Thymus (tissue), 11 donors: Measurements from ENCODE around the gene SLC39A13. TPM values are rescaled to one million over a fixed set of nuclear protein-coding genes. Genes with fewer than 3 reads are reported as not detected.
A peak's percentile ranks its signal among the peaks of the same experiment; 100 is the strongest.

Experiments used
- DNase-seq, 9 donors: peaks; one replicate each; pipeline ENCODE4 v3.0.0-alpha.2; 2013; ENCODE audit warnings: low spot score in 9 of 9, low read depth in 6 of 9, missing footprints in 1 of 9
- H3K27ac ChIP-seq, 2 donors: one replicate each; pipeline ENCODE4 v1.5.1; 2013; ENCODE audit warnings: control low read depth in 1 of 2, low read depth in 1 of 2, low read length in 1 of 2, mild to moderate bottlenecking in 1 of 2, moderate library complexity in 1 of 2
- H3K27me3 ChIP-seq, 2 donors: one replicate each; pipeline ENCODE4 v1.5.1; 2013; ENCODE audit warnings: low read length in 1 of 2; ENCODE audit not compliant: control insufficient read depth in 2 of 2, insufficient read depth in 1 of 2
- H3K36me3 ChIP-seq, 2 donors: one replicate each; pipeline ENCODE4 v1.5.1; 2013; ENCODE audit warnings: low read length in 1 of 2, mild to moderate bottlenecking in 1 of 2, moderate library complexity in 1 of 2; ENCODE audit not compliant: control insufficient read depth in 2 of 2, insufficient read depth in 2 of 2
- H3K4me1 ChIP-seq, 2 donors: one replicate each; pipeline ENCODE4 v1.5.1; 2013; ENCODE audit warnings: low read length in 2 of 2; ENCODE audit not compliant: control insufficient read depth in 2 of 2, insufficient read depth in 2 of 2
- H3K4me3 ChIP-seq, 2 donors: one replicate each; pipeline ENCODE4 v1.5.1; 2013; ENCODE audit warnings: low read length in 2 of 2, control low read depth in 1 of 2, mild to moderate bottlenecking in 1 of 2
- H3K9me3 ChIP-seq, 2 donors: one replicate each; pipeline ENCODE4 v1.5.1; 2013; ENCODE audit warnings: low read length in 1 of 2, mild to moderate bottlenecking in 1 of 2; ENCODE audit not compliant: control insufficient read depth in 2 of 2, insufficient read depth in 1 of 2
- whole genome bisulfite sequencing: extraction: QIAGEN DNeasy Blood & Tissue Kit; methylation state at CpG from one replicate; pipeline ENCODE4 v1.1.7; 2013; 5-methylcytosine and 5-hydroxymethylcytosine counted together
- polyA plus RNA-seq: library from polyadenylated mRNA; stranded (reverse); fragments of 200-250 nt; gene quantifications from one replicate; pipeline ENCODE4 v1.2.3, GENCODE V29; 2013
- total RNA-seq: library from RNA; stranded (reverse); fragments of 120-200 nt; gene quantifications from one replicate; pipeline ENCODE4 v1.2.4, GENCODE V29; 2013
- donor health status: healthy.

Gene SLC39A13
- total and polyA plus RNA-seq, 2 donors = 15.0 to 37.1 TPM

DNA sequence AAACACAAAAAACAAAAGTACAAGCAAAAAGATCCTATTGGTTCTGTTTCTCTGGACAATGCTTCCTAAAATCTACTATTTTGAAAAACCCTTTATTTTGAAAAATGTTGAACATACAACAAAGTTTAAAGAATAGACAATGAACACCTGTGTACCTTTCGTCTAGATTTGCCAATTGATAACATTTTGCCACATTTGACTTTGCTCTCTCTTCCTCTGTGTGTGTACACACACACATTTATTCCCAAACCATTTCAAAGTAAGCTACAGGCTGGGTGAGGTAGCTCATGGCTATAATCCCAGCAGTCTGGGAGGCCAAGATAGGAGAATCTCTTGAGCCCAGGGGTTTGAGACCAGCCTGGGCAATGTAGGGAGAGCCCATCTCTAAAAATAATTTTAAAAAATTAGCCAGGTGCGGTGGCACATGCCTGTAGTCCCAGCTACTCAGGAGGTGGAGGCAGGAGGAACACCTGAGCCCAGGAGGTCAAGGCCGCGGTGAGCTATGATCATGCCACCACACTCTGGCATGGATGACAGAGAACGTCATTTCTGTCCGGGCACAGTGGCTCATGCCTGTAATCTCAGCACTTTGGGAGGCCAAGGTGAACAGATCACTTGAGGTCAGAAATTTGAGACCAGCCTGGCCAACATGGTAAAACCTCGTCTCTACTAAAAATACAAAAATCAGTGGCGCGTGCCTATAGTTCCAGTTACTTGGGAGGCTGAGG lies 23.1 kb downstream of the SLC39A13 start:
- WGBS = 93% methylated on average over 9 of the region's 9 CpGs
- Histone ChIP-seq H3K27me3 (no peaks in the 10 kb centered on the region), H3K27ac (peak overlapping the region in 1 of 2 donors; percentile 88), H3K36me3 (no peaks in the 10 kb centered on the region), H3K4me1 (peaks cover 16 to 32% of the 10 kb centered on the region in 2 donors), H3K9me3 (peaks cover 0 to 2% of the 10 kb centered on the region in 2 donors), H3K4me3 (no peak overlapping the region)
- peak in 1 of 9 donors; percentile 37 for DNase-seq

DNA sequence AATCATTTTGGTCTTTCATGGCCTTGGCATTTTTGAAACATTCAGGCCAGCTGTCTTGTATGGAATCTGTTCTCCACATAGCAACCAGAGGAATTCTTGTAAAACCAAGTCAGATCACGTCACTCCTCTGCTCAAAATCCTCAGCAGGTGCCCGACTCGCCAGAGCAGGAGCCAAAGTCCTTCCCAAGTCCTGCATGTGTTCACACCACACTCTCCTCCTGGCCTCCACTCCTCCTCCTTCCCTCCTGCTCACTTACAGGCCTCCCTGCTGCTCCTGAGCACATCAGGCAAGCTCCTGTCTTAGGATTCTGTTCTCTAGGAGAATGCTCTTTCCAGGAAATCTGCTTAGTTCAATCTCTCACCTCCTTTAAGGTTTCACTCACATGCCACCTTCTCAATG lies 24.8 kb downstream of the SLC39A13 start:
- H3K27ac ChIP-seq = no peak overlapping the region
- peaks cover 0 to 8% of the 10 kb centered on the region in 2 donors for H3K9me3 ChIP-seq
- no peaks in the 10 kb centered on the region for H3K27me3 ChIP-seq
- H3K36me3 ChIP-seq = no peaks in the 10 kb centered on the region
- H3K4me3 ChIP-seq = no peak overlapping the region
- peaks cover 16 to 28% of the 10 kb centered on the region in 2 donors for H3K4me1 ChIP-seq
- DNase-seq = no peak
- 96% methylated on average over 3 of the region's 3 CpGs for WGBS

DNA sequence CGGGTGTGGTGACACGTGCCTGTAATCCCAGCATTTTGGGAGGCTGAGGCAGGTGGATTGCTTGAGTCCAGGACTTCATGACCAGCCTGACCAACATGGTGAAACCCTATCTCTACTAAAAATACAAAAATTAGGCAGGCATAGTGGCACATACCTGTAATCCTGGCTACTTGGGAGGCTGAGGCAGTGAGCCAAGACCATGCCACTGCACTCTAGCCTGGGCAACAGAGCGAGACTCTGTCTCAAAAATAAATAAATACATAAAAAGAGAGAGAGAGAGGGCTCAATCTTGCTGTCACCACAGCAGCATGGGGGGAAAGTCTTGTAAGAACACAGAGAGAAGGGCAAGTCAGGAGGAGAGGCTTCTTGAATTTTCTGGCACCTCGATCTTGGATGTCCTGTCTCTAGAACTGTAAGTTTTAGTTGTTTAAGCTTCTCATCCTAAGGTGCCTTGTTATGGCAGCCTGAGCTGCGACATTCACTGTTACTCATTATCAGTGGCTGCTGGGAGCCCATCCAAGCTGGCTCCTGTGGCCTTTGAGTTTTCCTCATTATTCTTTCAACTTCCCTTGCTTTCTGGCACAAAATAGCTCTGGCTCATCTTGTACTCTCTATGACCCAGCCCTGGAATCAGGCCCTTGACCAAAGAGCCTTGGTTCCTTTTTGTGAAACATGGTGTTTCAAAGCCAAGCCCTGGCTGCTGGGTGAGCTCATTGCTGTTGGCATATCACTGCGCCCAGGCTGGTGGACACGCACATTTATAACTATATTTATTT lies 25.8 kb downstream of the SLC39A13 start:
- 97% methylated on average over 7 of the region's 7 CpGs for WGBS
- H3K27ac ChIP-seq = no peak overlapping the region

DNA sequence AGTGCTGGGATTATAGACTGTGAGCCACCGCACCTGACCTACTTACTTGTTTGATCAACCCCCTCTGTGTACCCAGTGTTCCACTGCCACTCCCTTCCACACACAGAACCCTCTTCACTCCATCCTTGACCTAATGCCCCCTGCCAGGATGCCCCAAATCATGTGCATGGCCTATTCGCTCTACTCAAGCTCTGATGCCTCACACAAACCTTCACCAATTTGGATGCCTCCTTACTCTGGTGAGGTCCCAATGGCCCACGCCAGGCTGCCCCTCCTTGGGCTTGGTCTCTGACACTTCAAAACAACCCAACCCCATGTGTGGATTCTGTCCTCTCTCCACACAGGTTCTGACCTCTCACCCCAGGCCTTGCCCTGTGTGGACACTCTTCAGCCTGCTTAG lies 27.3 kb downstream of the SLC39A13 start:
- H3K4me3 ChIP-seq = no peak overlapping the region

More for the DNA sequence above, 25.8 kb downstream of the SLC39A13 start:
- no peak overlapping the region for H3K4me3 ChIP-seq
- H3K4me1 ChIP-seq = peaks cover 16 to 28% of the 10 kb centered on the region in 2 donors
- H3K36me3 ChIP-seq = no peaks in the 10 kb centered on the region
- no peak for DNase-seq
- H3K9me3 ChIP-seq = peaks cover 0 to 8% of the 10 kb centered on the region in 2 donors
- no peaks in the 10 kb centered on the region for H3K27me3 ChIP-seq

DNA sequence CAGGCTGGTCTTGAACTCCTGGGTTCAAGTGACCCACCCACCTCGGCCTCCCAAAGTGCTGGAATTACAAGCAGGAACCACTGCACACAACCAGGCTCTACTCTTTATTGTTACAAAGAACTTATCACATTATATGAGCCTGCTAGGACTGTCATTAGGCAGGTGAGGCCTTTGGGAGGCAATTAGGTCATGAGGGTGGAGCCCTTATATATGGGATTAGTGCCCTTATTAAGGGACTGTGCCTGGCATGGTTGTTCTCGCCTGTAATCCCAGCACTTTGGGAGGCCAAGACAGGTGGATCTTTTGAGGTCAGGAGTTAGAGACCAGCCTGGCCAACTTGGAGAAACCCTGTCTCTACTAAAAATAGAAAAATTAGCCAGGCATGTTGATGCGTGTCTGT lies 28.3 kb downstream of the SLC39A13 start:
- H3K27me3 ChIP-seq = no peaks in the 10 kb centered on the region
- DNase-seq = no peak
- WGBS = 98% methylated on average over 3 of the region's 3 CpGs
- H3K4me1 ChIP-seq = peaks cover under 1 to 6% of the 10 kb centered on the region in 2 donors
- no peaks in the 10 kb centered on the region for H3K36me3 ChIP-seq
- peaks cover 0 to 8% of the 10 kb centered on the region in 2 donors for H3K9me3 ChIP-seq
- H3K4me3 ChIP-seq = no peak overlapping the region
- H3K27ac ChIP-seq = no peak overlapping the region

More for the DNA sequence above, 27.3 kb downstream of the SLC39A13 start:
- no peak for DNase-seq
- H3K27me3 ChIP-seq = no peaks in the 10 kb centered on the region
- 99% methylated on average over 3 of the region's 3 CpGs for WGBS
- no peaks in the 10 kb centered on the region for H3K36me3 ChIP-seq
- H3K9me3 ChIP-seq = peaks cover 0 to 8% of the 10 kb centered on the region in 2 donors
- no peak overlapping the region for H3K27ac ChIP-seq
- peaks cover 9 to 16% of the 10 kb centered on the region in 2 donors for H3K4me1 ChIP-seq

DNA sequence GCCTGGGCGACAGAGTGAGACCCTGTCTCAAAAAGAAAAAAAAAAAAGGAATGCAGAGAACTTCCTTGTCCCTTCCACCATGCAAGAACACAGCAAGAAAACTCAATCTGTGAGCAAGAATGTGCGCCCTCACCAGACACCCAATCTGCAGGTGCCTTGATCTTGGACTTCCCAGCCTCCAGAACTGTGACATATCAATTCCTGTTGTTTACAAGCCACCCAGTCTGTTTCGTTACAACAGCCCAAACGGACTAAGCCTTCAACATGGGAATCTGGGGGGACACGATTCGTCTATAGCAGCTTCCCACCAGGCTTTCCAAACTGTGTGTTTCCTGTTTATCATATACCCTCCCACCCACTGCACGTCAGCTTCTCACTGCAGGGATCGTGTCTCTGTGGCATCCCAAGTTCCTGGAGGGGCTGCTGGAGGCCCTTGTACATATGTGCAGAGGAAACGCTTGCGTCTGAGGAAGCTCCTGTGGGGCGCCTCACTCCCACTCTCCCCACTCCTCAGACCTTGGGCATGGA lies 28.9 kb downstream of the SLC39A13 start:
- H3K27ac ChIP-seq = no peak overlapping the region
- DNase-seq = no peak
- WGBS = 96% methylated on average over 11 of the region's 11 CpGs
- H3K36me3 ChIP-seq = no peaks in the 10 kb centered on the region
- peaks cover 0 to under 1% of the 10 kb centered on the region in 2 donors for H3K4me1 ChIP-seq
- H3K9me3 ChIP-seq = peaks cover 0 to 8% of the 10 kb centered on the region in 2 donors
- H3K27me3 ChIP-seq = no peaks in the 10 kb centered on the region
- no peak overlapping the region for H3K4me3 ChIP-seq

DNA sequence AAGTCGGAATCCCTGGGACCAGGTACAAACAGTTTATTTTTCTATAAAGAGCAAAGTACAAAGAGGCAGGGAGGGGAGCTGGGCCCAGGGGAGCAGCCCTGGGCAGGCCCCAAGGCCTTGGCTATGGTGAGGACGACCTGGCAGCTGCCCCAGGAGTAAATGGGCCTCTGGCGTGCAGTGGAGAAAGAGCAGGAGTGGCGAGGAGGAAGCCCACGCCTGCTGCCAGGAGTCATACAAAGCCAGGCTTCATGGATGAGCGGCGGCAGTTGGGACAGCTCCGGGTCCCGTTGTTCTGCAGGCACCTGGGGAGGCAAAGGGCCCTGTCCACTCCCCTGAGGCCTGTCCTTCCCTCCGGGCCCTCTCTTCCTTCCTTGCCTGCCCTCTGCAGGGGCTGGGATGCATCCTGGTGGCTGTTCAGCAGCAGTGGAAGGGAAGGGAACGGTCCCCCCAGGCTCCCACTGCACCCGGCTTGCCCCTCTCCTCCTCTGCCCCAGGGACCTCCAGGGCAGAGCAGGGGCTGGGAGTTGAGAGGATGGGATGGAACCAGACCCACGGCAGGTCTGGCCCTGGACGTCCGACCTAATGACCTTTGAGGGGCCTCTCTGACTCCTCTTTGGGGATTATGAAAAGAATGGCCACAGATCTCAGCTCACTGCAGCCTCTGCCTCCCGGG lies 29.5 kb downstream of the SLC39A13 start:
- 94% methylated on average over 16 of the region's 16 CpGs for WGBS
- no peaks in the 10 kb centered on the region for H3K36me3 ChIP-seq
- no peaks in the 10 kb centered on the region for H3K27me3 ChIP-seq
- no peak overlapping the region for H3K4me3 ChIP-seq
- no peak overlapping the region for H3K27ac ChIP-seq
- H3K4me1 ChIP-seq = peaks cover 0 to 4% of the 10 kb centered on the region in 2 donors
- DNase-seq = no peak
- H3K9me3 ChIP-seq = peaks cover 0 to 8% of the 10 kb centered on the region in 2 donors

DNA sequence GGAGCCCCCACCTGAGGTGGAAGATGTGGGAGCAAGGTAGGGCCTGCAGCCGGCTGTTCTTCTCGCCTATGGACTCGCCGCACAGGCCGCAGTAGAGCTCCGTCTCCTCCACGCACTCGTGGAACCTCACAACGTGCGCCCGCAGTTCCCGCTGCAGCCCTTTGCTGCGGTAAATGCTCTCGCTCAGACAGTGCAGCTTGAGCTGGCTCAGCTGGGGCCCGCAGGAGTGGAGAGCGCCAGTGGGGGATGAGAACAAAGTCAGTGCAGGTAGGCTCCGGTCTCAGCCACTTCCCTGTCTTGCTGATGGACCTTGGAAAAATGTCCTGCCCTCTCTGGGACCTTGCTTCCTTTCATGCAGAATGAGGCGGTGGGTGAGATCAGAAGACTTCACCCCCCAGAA lies 30.3 kb downstream of the SLC39A13 start:
- Histone ChIP-seq H3K36me3 (no peaks in the 10 kb centered on the region), H3K4me1 (peaks cover 0 to 13% of the 10 kb centered on the region in 2 donors), H3K4me3 (no peak overlapping the region), H3K9me3 (peaks cover 0 to 8% of the 10 kb centered on the region in 2 donors), H3K27ac (no peak overlapping the region), H3K27me3 (no peaks in the 10 kb centered on the region)
- DNase-seq = no peak
- 97% methylated on average over 18 of the region's 18 CpGs for WGBS
